ENCODE data around the gene AMPD1.

AMPD1 gene

DNA sequence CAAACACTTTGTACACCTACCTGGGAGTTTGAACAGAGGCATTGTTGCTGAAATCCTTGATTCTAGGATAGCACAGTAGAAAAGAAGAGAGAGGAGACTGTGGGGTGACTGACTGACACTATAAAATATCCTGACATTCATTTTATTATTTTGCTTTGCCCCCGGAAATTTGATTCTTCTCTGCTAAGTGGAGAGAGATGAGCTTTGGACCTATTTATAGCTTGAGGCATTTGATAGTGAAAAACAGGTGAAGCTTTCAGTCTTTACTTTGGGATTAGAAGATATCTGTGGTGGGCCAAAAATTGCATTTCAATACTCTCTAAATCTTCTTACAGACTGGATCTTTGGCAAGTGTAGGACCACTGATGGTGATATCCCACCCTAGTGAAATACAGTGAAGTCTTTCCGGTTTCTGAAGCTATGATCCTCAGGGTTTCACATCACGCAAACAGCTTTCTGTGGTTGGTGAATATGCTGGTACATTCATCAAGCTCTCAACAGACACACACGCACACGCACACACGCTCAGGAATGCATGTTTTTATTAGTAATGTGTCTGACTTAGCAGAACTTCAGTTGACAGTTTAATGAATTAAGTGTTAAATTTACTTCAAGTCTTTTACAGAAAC is at the start of gene AMPD1:
TSS of gene AMPD1 (minus strand) at position 117 of the 629 bp plus-strand sequence. CDS start at position 42, 75 bp downstream.
- Histone ChIP-seq H3K4me3 (ENCODE audit: low read length in 2 of 2) (no peak within 1 kb of the TSS), H3K4me1 (ENCODE audit: control insufficient read depth, insufficient read depth, low read length) (no peaks in the 10 kb centered on the region), H3K36me3 (ENCODE audit: control insufficient read depth in 2 of 2, insufficient read depth in 2 of 2, low read length in 2 of 2) (no peaks in the 10 kb centered on the region), H3K27ac (ENCODE audit: low read length) (no peak within 1 kb of the TSS), H3K9ac (ENCODE audit: low read length in 2 of 2) (no peak within 1 kb of the TSS), H3K27me3 (ENCODE audit: control insufficient read depth in 1 of 2, insufficient read depth in 2 of 2, low read length in 2 of 2) (peaks cover 0 to 2% of the 10 kb centered on the region in 2 donors), H3K9me3 (ENCODE audit: control insufficient read depth in 2 of 2, low read length in 2 of 2) (no peaks in the 10 kb centered on the region)

GRCh38 chr1:114741963-114742746 is 46.8 kb upstream of the AMPD1 start:
- peaks cover 7 to 16% of the 10 kb centered on the region in 2 donors for H3K36me3 ChIP-seq (ENCODE audit: control insufficient read depth in 2 of 2, insufficient read depth in 2 of 2, low read length in 2 of 2)
- H3K4me3 ChIP-seq (ENCODE audit: low read length in 2 of 2): no peak overlapping the region
- no peaks in the 10 kb centered on the region for H3K9me3 ChIP-seq (ENCODE audit: control insufficient read depth in 2 of 2, low read length in 2 of 2)
- H3K27ac ChIP-seq (ENCODE audit: low read length): no peak overlapping the region
- no peaks in the 10 kb centered on the region for H3K4me1 ChIP-seq (ENCODE audit: control insufficient read depth, insufficient read depth, low read length)
- no peaks in the 10 kb centered on the region for H3K27me3 ChIP-seq (ENCODE audit: control insufficient read depth in 1 of 2, insufficient read depth in 2 of 2, low read length in 2 of 2)
- H3K9ac ChIP-seq (ENCODE audit: low read length in 2 of 2): no peak overlapping the region

DNA sequence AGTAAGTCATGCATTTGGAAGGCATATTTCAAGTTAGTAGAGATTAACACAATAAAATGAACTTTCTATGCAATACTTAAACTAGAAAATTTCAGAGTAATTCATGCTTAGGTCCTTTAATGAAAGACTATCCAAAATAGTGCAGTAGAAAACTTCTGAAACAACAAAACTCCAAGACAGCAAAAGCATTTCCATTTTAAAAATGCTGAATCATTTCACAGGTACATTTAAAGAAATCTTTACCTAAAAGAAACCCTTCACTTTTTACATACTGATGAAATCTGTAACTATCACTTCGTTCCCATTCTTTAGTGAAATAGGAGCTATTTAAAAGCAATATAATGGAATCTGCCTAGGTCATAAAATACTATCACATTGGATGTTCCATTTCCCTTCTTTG is 45.0 kb upstream of the AMPD1 start:
- Histone ChIP-seq H3K9ac (ENCODE audit: low read length in 2 of 2) (no peak overlapping the region), H3K36me3 (ENCODE audit: control insufficient read depth in 2 of 2, insufficient read depth in 2 of 2, low read length in 2 of 2) (peaks cover 24 to 33% of the 10 kb centered on the region in 2 donors), H3K4me3 (ENCODE audit: low read length in 2 of 2) (no peak overlapping the region), H3K27me3 (ENCODE audit: control insufficient read depth in 1 of 2, insufficient read depth in 2 of 2, low read length in 2 of 2) (no peaks in the 10 kb centered on the region), H3K4me1 (ENCODE audit: control insufficient read depth, insufficient read depth, low read length) (no peaks in the 10 kb centered on the region), H3K27ac (ENCODE audit: low read length) (no peak overlapping the region), H3K9me3 (ENCODE audit: control insufficient read depth in 2 of 2, low read length in 2 of 2) (no peaks in the 10 kb centered on the region)

GRCh38 chr1:114737314-114737849 is 42.0 kb upstream of the AMPD1 start:
- H3K27me3 ChIP-seq (ENCODE audit: control insufficient read depth in 1 of 2, insufficient read depth in 2 of 2, low read length in 2 of 2): no peaks in the 10 kb centered on the region
- H3K9me3 ChIP-seq (ENCODE audit: control insufficient read depth in 2 of 2, low read length in 2 of 2): no peaks in the 10 kb centered on the region
- no peak overlapping the region for H3K4me3 ChIP-seq (ENCODE audit: low read length in 2 of 2)
- peaks cover 39 to 60% of the 10 kb centered on the region in 2 donors for H3K36me3 ChIP-seq (ENCODE audit: control insufficient read depth in 2 of 2, insufficient read depth in 2 of 2, low read length in 2 of 2)
- H3K27ac ChIP-seq (ENCODE audit: low read length): no peak overlapping the region
- H3K9ac ChIP-seq (ENCODE audit: low read length in 2 of 2): no peak overlapping the region
- H3K4me1 ChIP-seq (ENCODE audit: control insufficient read depth, insufficient read depth, low read length): no peaks in the 10 kb centered on the region

GRCh38 chr1:114735479-114735878 is 40.1 kb upstream of the AMPD1 start:
- Histone ChIP-seq H3K4me1 (ENCODE audit: control insufficient read depth, insufficient read depth, low read length) (no peaks in the 10 kb centered on the region), H3K9me3 (ENCODE audit: control insufficient read depth in 2 of 2, low read length in 2 of 2) (no peaks in the 10 kb centered on the region), H3K36me3 (ENCODE audit: control insufficient read depth in 2 of 2, insufficient read depth in 2 of 2, low read length in 2 of 2) (peaks cover 42 to 74% of the 10 kb centered on the region in 2 donors), H3K4me3 (ENCODE audit: low read length in 2 of 2) (no peak overlapping the region), H3K27ac (ENCODE audit: low read length) (no peak overlapping the region), H3K27me3 (ENCODE audit: control insufficient read depth in 1 of 2, insufficient read depth in 2 of 2, low read length in 2 of 2) (no peaks in the 10 kb centered on the region), H3K9ac (ENCODE audit: low read length in 2 of 2) (no peak overlapping the region)

DNA sequence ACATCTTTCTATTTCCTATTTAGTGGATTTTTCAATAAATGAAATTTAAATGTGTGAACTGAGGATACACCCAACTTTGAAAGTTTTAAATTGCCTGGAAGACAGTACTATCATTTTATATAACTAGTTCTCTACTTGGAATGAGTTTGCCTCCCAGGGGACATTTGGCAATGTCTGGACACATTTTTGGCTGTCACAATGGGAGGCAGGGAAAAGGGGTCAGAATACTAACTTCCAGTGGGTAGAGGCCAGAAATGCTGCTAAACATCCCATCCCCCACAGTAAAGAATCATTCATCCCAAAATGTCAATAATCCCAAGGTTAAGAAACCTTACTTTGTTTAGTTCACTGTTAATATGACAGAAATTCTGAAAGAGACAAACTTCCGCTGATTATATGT is 34.4 kb upstream of the AMPD1 start:
- Histone ChIP-seq H3K4me3 (ENCODE audit: low read length in 2 of 2) (no peak overlapping the region), H3K36me3 (ENCODE audit: control insufficient read depth in 2 of 2, insufficient read depth in 2 of 2, low read length in 2 of 2) (peaks cover 39 to 66% of the 10 kb centered on the region in 2 donors), H3K9ac (ENCODE audit: low read length in 2 of 2) (no peak overlapping the region), H3K27me3 (ENCODE audit: control insufficient read depth in 1 of 2, insufficient read depth in 2 of 2, low read length in 2 of 2) (no peaks in the 10 kb centered on the region), H3K27ac (ENCODE audit: low read length) (no peak overlapping the region), H3K4me1 (ENCODE audit: control insufficient read depth, insufficient read depth, low read length) (no peaks in the 10 kb centered on the region), H3K9me3 (ENCODE audit: control insufficient read depth in 2 of 2, low read length in 2 of 2) (no peaks in the 10 kb centered on the region)

GRCh38 chr1:114728553-114728952 is 33.2 kb upstream of the AMPD1 start:
- no peaks in the 10 kb centered on the region for H3K9me3 ChIP-seq (ENCODE audit: control insufficient read depth in 2 of 2, low read length in 2 of 2)
- H3K4me1 ChIP-seq (ENCODE audit: control insufficient read depth, insufficient read depth, low read length): no peaks in the 10 kb centered on the region
- H3K27ac ChIP-seq (ENCODE audit: low read length): no peak overlapping the region
- H3K9ac ChIP-seq (ENCODE audit: low read length in 2 of 2): no peak overlapping the region
- H3K27me3 ChIP-seq (ENCODE audit: control insufficient read depth in 1 of 2, insufficient read depth in 2 of 2, low read length in 2 of 2): no peaks in the 10 kb centered on the region
- no peak overlapping the region for H3K4me3 ChIP-seq (ENCODE audit: low read length in 2 of 2)
- peaks cover 36 to 58% of the 10 kb centered on the region in 2 donors for H3K36me3 ChIP-seq (ENCODE audit: control insufficient read depth in 2 of 2, insufficient read depth in 2 of 2, low read length in 2 of 2)

- Histone ChIP-seq H3K9me3 (ENCODE audit: control insufficient read depth in 2 of 2, low read length in 2 of 2) (no peaks in the 10 kb centered on the region), H3K36me3 (ENCODE audit: control insufficient read depth in 2 of 2, insufficient read depth in 2 of 2, low read length in 2 of 2) (peaks cover 43 to 59% of the 10 kb centered on the region in 2 donors), H3K4me1 (ENCODE audit: control insufficient read depth, insufficient read depth, low read length) (no peaks in the 10 kb centered on the region), H3K4me3 (ENCODE audit: low read length in 2 of 2) (no peak overlapping the region), H3K9ac (ENCODE audit: low read length in 2 of 2) (no peak overlapping the region), H3K27ac (ENCODE audit: low read length) (no peak overlapping the region), H3K27me3 (ENCODE audit: control insufficient read depth in 1 of 2, insufficient read depth in 2 of 2, low read length in 2 of 2) (no peaks in the 10 kb centered on the region)
Measured at GRCh38 chr1:114725230-114725629, 29.9 kb upstream of the AMPD1 start.

DNA sequence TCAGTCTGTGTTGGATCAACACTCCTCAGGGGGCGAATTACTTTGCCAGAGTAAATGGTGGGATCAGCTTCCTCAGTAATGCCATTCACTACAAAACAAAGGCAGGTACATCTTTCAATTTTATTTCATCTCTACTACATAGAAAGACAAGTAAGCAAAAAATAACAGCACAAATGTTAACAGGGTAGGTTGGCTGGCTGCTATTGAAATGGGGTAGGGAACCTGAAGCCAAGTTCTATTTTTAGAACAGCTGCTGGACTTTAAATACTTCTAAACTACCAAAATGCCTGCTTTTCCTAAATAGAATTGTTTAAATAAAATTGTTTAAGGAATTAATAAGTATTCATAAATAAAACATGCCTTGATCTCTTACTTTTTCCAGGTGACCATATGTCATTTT is 28.6 kb upstream of the AMPD1 start:
- Histone ChIP-seq H3K27me3 (ENCODE audit: control insufficient read depth in 1 of 2, insufficient read depth in 2 of 2, low read length in 2 of 2) (no peaks in the 10 kb centered on the region), H3K27ac (ENCODE audit: low read length) (no peak overlapping the region), H3K4me1 (ENCODE audit: control insufficient read depth, insufficient read depth, low read length) (no peaks in the 10 kb centered on the region), H3K36me3 (ENCODE audit: control insufficient read depth in 2 of 2, insufficient read depth in 2 of 2, low read length in 2 of 2) (peaks cover 49 to 67% of the 10 kb centered on the region in 2 donors), H3K9ac (ENCODE audit: low read length in 2 of 2) (no peak overlapping the region), H3K9me3 (ENCODE audit: control insufficient read depth in 2 of 2, low read length in 2 of 2) (no peaks in the 10 kb centered on the region), H3K4me3 (ENCODE audit: low read length in 2 of 2) (no peak overlapping the region)

- no peak overlapping the region for H3K27ac ChIP-seq (ENCODE audit: low read length)
- H3K4me3 ChIP-seq (ENCODE audit: low read length in 2 of 2): no peak overlapping the region
- peaks cover 53 to 71% of the 10 kb centered on the region in 2 donors for H3K36me3 ChIP-seq (ENCODE audit: control insufficient read depth in 2 of 2, insufficient read depth in 2 of 2, low read length in 2 of 2)
- no peak overlapping the region for H3K9ac ChIP-seq (ENCODE audit: low read length in 2 of 2)
- H3K9me3 ChIP-seq (ENCODE audit: control insufficient read depth in 2 of 2, low read length in 2 of 2): no peaks in the 10 kb centered on the region
- H3K27me3 ChIP-seq (ENCODE audit: control insufficient read depth in 1 of 2, insufficient read depth in 2 of 2, low read length in 2 of 2): no peaks in the 10 kb centered on the region
- no peaks in the 10 kb centered on the region for H3K4me1 ChIP-seq (ENCODE audit: control insufficient read depth, insufficient read depth, low read length)
Measured at GRCh38 chr1:114723457-114723856, 28.1 kb upstream of the AMPD1 start.

DNA sequence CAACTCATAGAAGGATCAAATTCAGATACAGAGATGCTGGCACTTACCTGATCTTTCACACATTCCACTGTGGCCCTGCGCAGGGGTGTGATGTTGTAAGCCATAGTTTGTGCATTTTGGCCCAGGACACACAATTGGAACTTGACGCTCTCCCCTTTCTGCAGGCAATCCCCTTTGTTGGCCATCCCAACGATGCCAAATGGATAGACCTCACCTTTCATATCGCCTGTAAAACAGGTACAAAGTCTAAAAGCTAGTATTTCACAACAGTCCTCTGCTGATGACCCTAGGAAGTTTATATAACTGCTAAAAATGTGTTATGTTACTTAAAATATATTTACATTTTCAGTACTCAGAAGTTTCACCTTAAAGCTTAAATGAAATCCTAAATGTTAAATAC is 25.1 kb upstream of the AMPD1 start:
- no peaks in the 10 kb centered on the region for H3K9me3 ChIP-seq (ENCODE audit: control insufficient read depth in 2 of 2, low read length in 2 of 2)
- H3K4me1 ChIP-seq (ENCODE audit: control insufficient read depth, insufficient read depth, low read length): peaks cover 9% of the 10 kb centered on the region
- H3K4me3 ChIP-seq (ENCODE audit: low read length in 2 of 2): no peak overlapping the region
- H3K9ac ChIP-seq (ENCODE audit: low read length in 2 of 2): no peak overlapping the region
- no peaks in the 10 kb centered on the region for H3K27me3 ChIP-seq (ENCODE audit: control insufficient read depth in 1 of 2, insufficient read depth in 2 of 2, low read length in 2 of 2)
- H3K36me3 ChIP-seq (ENCODE audit: control insufficient read depth in 2 of 2, insufficient read depth in 2 of 2, low read length in 2 of 2): peaks cover 50 to 65% of the 10 kb centered on the region in 2 donors
- no peak overlapping the region for H3K27ac ChIP-seq (ENCODE audit: low read length)

Measured in stomach smooth muscle (tissue), 2 donors.